Measurements from ENCODE around the gene CCDC178. TPM values are rescaled to one million over a fixed set of nuclear protein-coding genes. Genes with fewer than 3 reads are reported as not detected.

Gene CCDC178
- total RNA-seq, 1 donor from 2014 or later, result 0.69 TPM

DNA sequence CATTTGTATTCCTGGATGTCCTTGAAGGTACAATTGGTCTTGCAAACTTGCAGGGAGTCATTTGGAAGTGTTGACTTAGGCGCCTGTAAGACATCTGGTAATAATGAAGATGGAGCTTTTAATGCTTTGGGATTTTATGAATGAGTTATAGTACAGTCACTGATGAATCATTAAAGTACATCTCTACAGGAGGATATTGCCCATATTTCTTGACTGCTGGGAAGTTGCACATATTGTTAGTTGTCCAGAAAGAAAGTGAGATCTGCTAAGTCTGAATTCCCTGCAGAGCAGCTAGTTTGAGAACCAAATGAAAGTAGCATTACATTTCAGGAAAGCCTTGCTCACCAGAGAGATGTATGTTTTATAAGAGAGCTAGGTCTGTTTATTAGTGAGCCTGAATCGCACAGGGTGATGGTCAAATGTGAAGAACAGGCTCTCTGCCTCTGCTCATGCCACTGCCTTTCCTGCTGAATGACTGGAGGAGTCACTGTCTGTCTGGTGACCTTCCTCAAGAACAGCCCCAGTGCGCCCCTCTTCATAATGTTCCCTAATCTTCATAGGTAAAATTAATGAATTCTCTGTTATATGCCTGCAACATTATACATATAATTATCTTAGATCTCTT is 528.7 kb downstream of the CCDC178 start:
- no peak for DNase-seq (ENCODE audit: low spot score)

DNA sequence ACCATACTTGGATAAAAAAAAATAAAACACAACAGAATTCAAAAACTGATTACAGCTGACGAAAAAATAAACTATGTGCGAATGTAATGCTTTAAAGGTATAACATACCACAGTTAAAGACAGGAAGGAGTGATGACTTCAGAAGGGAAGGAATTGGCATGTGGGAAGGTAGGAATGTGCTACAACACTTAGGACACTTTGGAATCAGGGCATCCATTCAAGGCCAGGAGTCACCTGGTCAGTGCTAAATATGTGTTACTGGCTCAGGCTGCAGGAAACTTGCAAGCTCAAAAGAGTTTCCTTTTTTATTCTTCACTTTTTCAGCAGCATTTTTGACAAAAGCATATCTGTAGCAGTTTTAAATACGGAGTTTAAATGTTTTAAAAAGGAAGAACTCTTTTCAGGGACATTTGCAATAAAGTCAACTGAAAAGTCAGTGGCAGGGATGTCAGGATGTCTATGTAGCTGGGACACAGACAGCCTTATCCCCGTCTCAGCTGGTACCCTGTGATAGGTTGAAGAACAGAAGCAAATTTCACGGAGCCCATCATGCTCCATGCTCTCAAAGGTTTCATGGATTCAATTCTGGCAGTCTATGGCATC is 529.7 kb downstream of the CCDC178 start:
- DNase-seq (ENCODE audit: low spot score), result no peak

DNA sequence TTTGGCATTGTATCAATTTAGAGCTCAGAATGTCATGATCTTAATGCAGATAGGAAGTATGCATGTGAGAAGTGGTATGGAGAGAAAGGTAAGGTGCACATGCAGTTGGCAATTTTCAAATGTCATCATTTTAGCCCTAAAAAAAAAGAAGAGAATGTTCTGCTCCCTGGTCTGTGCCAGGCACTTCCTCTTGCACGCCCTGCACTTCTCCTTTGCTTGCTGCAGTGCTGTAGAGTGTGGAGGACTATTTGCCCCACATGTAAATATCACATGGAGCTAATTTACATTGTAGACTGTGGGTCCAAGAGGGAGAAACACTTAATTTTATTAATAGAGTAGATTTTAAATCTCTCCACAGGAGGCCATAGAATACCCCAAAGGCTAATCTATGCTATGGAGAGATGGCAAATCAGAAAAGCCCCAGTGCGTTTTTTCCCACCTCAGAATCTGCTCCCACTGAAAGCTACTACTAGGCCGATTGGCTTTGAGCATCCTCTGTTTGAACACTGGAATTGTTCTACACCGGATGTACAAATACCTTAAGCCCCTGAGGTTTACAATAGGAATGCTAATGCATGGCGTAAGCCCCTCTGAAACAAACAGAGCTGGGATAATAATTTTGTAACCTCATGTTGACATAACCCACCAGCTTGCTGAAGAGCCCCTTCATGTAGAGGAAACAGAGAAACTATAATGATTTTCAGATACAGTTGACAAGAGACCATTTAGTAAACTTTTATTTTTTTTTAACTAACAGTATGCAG is 530.5 kb downstream of the CCDC178 start:
- no peak for DNase-seq (ENCODE audit: low spot score)

DNA sequence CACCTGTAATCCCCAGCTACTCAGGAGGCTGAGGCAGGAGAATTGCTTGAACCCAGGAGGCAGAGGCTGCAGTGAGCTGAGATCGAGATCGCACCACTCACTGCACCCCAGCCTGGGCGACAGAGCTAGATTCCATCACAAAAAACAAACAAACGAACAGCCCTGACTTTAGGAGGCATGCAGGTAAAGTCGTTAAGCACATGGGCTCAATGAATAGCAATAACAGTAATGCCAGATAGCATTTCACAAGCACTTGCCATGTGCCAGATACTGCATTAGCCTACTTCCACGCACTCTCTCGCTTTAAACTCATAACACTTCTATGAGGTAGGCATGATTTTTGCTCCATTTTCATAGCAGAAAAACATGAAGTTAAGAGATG is 532.1 kb downstream of the CCDC178 start:
- no peak for DNase-seq (ENCODE audit: low spot score)

DNA sequence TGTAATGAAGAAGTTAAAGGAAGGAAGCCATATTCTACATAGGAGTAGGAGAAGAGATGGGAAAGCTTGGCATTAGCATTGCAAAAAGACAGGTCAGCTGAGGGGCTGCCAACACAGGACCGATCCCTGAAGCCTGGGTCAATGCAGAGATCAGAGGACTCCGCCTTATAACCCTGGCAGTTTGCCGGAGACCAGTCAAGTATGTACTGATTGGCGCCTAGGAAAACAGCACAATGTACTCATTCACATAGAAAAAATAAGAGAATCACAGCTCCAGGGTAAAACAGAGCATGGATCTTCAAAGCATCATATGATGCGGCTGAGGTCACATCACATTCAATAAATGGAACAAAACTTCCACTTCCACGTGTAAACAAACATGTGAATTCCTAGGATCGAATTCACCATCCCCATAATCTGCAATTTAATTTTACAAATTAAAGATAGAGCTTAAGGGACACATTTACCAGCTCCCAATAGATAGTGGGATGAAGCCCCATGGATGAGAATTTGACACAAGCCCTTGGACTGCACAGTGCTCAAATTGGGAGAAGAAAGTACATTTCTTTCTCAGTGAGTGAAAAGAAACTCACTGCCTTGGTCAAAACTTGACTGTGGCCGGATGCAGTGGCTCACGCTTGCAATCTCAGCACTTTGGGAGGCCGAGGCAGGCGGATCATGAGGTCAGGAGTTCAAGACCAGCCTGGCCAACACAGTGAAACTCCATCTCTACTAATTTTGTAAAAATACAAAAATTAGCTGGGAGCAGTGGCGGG is 532.7 kb downstream of the CCDC178 start:
- DNase-seq (ENCODE audit: low spot score), result no peak

DNA sequence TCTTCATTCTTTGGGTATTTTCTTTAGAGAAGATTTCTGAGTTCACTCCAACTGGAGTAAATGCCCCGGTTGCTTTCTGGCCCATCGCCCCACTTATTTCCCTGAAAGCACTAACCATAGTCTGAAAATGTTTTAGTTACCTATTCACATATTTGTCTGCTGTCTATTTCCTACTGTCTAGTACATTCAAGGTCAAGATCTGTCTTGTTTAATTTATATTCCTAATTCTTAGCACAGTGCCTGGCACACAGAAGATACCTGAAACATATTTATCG is 533.3 kb downstream of the CCDC178 start:
- no peak for DNase-seq (ENCODE audit: low spot score)

DNA sequence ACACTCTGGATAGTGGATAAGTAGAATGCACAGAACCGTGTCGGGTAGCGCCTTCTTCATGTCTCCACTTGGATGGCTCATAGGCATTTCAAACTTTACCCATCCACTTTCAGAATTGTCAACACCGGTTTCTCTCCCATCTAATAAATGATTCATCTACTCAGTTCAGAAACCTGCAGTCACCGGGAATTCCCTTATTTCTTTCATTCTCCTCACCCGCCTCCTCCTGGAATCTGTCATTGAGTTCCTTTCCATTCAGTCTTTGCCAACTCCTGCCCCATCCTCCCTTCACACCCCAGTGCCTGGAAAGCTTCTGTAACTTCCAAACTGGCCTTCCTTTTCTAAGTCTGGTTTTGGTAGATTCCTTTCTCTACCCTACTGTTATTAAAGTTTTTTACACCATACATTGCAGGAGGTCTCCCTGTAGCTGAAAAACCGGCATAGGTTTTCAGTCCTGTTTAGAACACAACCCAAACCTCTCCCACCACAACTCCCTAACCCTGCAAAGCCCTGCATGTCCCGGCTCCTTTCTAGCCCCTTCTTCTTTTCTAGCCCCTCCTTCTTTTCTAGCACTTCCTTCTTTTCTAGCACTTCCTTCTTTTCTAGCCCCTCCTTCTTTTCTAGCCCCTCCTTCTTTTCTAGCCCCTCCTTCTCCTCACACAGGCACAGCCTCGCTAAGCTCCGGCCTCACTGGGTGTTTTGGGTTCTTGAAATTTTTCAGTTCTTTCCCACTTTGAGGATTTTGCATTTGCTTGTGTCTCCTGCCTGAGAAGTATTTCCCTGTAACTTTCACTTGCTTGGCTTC is 533.8 kb downstream of the CCDC178 start:
- no peak for DNase-seq (ENCODE audit: low spot score)

DNA sequence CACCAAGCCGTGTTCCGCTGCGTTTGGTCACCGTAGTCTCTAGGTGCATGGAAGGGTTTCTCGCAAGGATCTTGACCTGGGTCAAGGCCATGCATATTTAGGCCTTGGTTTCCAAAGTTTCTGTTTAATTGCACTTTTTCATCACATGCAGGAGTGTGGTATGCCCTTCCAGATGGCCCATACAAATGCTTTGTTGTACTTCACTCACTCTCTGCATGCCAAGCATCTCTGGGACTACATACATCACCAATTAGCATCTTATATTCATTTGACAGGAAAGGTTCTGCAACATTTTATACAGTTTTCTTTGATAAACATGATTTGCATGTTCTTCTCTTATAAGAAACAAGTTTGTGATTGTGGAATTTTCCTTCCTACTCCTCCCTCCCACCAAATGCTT is 534.9 kb downstream of the CCDC178 start:
- DNase-seq (ENCODE audit: low spot score), result no peak

DNA sequence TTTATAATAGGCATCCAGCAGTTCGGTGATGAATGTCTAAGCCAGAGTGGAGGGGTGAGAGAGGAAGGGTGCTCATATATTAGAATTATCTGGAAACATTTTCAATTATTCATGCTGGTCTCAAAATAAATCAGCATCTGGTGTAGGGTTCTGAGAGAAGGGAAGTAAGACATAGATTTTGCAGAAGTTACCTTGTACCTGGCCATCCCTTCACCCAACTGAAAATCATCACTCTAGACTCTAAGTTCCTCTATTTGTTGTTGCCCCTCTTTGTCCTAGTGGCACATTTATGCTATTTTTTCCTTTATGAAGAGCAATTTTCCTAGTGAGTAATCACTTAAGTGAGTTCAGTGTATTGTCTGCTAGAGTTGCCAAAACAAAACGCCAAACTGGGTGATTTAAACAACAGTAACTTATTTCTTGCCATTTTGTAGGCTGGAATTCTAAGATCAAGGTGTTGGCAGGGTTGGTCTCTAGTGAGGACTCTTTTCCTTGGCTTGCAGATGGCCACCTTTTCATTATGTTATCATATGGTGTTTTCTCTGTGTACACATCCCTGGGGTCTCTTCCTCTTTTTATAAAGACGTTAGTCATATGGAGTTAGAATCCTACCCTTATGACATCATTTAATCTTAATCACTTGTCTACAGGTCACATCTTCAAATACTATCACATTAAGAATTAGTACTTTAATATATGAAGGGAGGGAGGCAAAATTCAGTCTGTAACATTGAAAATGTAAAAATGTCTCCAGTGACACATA is 537.8 kb downstream of the CCDC178 start:
- DNase-seq (ENCODE audit: low spot score), result no peak

DNA sequence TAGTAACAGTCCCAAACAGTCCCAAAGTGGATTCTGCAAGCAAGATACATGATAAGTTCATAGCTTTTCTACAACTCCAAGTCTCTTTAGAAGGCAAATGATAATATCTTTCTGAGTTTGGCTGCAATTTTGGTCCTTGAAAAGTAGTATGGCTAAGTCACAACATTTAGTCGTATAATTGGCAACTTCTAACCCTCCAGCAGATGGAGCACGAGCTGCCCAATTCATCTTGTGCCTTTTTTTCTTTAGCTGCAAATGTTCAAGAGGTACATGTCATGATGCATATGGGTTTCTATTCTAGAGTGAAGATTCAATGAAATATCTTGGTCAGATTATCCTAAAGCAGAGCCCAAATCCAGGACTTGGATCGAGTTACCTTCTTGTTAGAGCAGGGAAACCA is 540.7 kb downstream of the CCDC178 start:
- DNase-seq (ENCODE audit: low spot score), result no peak

DNA sequence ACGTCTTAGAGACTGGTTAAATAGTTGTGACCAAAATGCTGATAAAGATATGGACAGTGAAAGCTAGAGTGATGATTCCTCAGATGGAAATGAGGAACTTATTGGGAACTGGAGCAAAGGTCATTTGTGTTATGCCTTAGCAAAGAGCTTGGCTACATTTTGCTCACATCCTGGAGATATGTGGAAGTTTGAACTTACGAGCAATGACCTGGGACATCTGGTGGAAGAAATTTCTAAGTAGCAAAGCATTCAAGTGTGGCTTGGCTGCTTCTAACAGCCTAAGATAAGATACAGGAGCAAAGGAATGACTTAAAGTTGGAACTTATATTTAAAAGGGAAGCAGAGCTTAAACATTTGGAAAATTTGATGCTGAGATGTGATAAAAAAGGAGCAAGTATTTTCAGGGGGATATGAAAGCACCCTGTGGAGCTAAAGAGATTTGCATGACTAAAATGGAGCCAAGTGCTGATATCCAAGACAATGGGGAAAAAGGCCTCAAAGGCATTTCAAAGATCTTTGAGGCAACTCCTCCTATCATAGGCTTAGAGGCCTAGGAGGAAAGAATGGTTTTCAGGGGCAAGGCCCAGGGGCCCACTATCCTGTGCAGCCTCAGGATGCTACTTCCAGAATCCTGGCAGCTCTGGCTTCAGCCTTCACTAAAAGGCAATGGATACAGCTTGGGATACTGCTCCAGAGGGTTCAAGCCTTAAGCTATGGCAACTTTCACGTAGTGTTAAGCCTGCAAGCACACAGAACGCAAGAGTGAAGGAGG is 543.6 kb downstream of the CCDC178 start:
- DNase-seq (ENCODE audit: low spot score), result no peak

DNA sequence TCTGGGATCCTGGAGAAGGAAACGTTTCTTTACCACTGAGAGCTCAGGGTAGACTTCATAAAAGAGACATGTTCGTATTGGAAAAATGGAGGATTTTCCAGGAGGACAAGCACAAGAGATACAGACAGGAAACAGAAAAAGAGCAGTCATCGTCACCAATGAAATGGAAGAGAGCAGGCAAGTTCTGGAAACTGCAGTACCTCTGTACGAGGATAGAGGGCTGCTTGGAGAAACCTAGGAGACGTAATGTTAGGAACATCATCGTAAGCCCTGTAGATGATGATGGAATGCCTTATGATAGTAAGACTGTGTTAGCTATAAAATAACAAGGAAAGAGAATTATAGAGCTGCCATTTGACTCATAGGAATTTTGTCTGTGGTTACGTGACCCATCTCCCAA is 546.6 kb downstream of the CCDC178 start:
- no peak for DNase-seq (ENCODE audit: low spot score)

DNA sequence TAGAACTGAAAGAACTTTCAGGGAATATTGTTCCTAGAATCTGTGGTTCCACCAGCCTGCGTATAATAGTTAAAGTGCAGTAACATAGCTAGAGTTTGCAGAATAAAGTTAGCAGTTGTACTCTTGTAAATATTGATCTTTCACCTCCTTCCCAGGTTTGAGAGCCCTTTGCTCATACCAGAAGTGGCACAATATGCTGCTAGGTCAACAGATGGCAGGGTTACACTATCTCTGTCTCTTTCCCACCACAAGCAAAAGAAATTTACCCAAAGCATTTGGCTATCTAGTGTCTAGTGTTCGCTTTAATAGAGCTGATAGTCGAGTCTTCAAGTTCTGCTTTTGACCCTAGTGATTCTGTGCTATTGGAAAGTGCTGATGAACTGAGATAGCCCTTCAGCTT is 548.7 kb downstream of the CCDC178 start:
- DNase-seq (ENCODE audit: low spot score), result no peak

DNA sequence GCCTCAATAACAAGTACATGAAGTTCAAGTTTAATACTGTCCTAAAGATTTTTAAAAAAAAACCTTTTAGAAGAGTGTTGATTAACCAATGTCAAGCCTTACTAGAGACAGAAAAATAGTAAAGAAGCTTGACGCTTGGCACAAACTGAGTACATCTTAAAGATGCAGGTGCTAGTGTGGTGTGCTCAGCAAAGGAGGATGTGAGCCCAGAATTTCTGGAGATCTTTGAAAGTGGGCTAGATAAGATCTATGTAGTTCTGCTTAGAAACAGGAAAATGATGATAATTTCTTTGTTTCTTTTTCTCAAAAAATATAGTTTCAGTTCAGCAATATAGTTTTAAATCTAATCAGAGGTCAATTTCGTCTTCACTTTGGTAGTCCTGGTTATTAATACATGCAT is 549.4 kb downstream of the CCDC178 start:
- no peak for DNase-seq (ENCODE audit: low spot score)

DNA sequence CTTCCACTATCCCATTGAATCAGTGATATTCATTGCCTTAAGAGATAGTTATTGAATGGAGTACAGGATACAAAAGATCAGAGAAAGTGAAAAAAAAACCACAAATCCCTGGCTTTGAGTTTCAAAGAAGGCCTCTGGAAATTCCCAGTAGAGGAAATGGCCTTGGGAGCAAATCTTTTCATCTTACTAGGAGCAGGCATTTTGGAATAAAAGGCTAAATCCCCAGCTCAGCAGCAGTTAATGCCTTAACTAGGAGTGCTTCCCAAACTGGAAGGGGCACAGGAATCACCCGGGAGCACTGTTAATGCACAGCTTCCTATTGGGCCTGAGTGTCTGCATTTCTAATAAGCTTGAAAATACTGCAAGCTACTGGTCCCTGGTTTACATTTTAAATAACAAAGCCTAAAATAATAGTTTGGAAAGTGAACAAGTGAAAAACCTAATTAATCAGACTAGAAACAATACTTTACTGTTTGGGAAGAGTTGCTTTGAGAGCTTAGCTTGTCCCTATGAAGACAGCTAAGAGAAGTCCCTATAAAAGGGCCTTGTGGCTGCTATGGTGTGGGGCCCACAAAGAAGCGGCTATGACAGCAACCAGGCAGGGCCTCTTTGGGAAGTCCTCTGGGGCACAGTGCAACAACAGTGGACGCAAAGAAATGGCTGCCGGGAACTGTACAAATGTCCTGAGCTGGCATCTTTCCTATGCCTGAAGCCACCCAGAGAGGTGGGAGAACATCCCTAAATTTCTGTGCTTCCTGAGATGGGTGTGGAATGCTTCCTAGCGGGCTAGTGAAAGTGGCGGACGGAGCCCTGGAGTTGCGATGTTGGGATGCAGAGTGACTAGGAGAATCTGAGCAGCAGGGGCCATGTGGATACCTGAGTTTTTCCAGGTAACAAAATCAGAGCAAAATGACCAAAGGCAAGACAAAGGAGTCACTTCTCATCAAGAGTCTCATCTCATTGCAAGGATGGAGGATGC is 550.6 kb downstream of the CCDC178 start:
- no peak for DNase-seq (ENCODE audit: low spot score)

DNA sequence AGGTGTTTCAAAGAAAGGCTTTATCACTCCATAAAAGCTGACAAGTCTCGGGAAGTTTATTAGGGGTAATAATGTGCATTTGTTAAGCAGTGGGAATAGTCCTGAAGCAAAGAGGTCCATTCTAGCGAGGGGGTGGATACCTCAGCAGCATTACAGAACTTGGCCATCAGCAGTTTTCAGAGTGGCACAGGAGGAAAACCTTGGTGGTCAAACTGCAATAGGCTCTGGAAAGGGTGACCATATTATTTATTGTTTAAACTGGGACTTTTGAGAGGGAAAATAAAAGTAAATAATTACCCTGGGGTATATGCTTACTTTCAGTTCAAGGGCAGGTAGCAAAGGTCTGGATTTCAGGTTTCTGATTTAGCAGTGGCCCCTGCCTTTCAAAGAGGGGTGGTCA is 552.2 kb downstream of the CCDC178 start:
- DNase-seq (ENCODE audit: low spot score), result no peak

Data from mucosa of gallbladder (tissue), 1 donor.